Measurements from ENCODE around the gene KIRREL3. TPM values are rescaled to one million over a fixed set of nuclear protein-coding genes. Genes with fewer than 3 reads are reported as not detected.

KIRREL3 gene
- total RNA-seq, 3 donors from 2014 or later, result 0.32 to 0.33 TPM; not detected in 1

GRCh38 chr11:126942146-126942545, 58.4 kb downstream of the KIRREL3 start:
- TF ChIP-seq POLR2A (IDR thresholded peaks at IDR 0.05), result no peak
- no peak for TF ChIP-seq POLR2AphosphoS5 (IDR thresholded peaks at IDR 0.05)
- no peak for TF ChIP-seq CTCF (IDR thresholded peaks at IDR 0.05)
- intact Hi-C loops (cut with DNase I; ENCODE audit: low total_unique reads), result no loop called here
- Histone ChIP-seq H3K36me3 (no peaks in the 10 kb centered on the region), H3K27ac (no peak overlapping the region), H3K27me3 (no peaks in the 10 kb centered on the region), H3K4me1 (no peaks in the 10 kb centered on the region), H3K9me3 (no peaks in the 10 kb centered on the region), H3K4me3 (no peak overlapping the region)
- no peak for DNase-seq (ENCODE audit: low spot score in 2 of 2)

GRCh38 chr11:126939552-126939951, 61.0 kb downstream of the KIRREL3 start:
- Histone ChIP-seq H3K36me3 (no peaks in the 10 kb centered on the region), H3K27me3 (no peaks in the 10 kb centered on the region), H3K9me3 (peaks cover 0 to 6% of the 10 kb centered on the region in 2 donors), H3K4me1 (no peaks in the 10 kb centered on the region), H3K27ac (no peak overlapping the region), H3K4me3 (no peak overlapping the region)
- intact Hi-C loops (cut with DNase I; ENCODE audit: low total_unique reads), result no loop called here
- DNase-seq (ENCODE audit: low spot score in 2 of 2), result no peak
- TF ChIP-seq POLR2AphosphoS5 (IDR thresholded peaks at IDR 0.05) (no peak), POLR2A (IDR thresholded peaks at IDR 0.05) (no peak), CTCF (IDR thresholded peaks at IDR 0.05) (no peak)

GRCh38 chr11:126938718-126939117, 61.9 kb downstream of the KIRREL3 start:
- Histone ChIP-seq H3K27ac (no peak overlapping the region), H3K9me3 (peaks cover 0 to 10% of the 10 kb centered on the region in 2 donors), H3K4me3 (no peak overlapping the region), H3K4me1 (no peaks in the 10 kb centered on the region), H3K27me3 (no peaks in the 10 kb centered on the region), H3K36me3 (no peaks in the 10 kb centered on the region)
- DNase-seq (ENCODE audit: low spot score in 2 of 2), result no peak
- intact Hi-C loops (cut with DNase I; ENCODE audit: low total_unique reads), result no loop called here
- TF ChIP-seq POLR2A (IDR thresholded peaks at IDR 0.05) (no peak), POLR2AphosphoS5 (IDR thresholded peaks at IDR 0.05) (no peak), CTCF (IDR thresholded peaks at IDR 0.05) (no peak)

GRCh38 chr11:126930091-126930841, 70.3 kb downstream of the KIRREL3 start:
- Histone ChIP-seq H3K4me3 (no peak overlapping the region), H3K4me1 (no peaks in the 10 kb centered on the region), H3K36me3 (no peaks in the 10 kb centered on the region), H3K27me3 (no peaks in the 10 kb centered on the region), H3K27ac (no peak overlapping the region), H3K9me3 (peaks cover 0 to 11% of the 10 kb centered on the region in 2 donors)
- TF ChIP-seq CTCF (IDR thresholded peaks at IDR 0.05) (no peak), POLR2A (IDR thresholded peaks at IDR 0.05) (no peak), POLR2AphosphoS5 (IDR thresholded peaks at IDR 0.05) (no peak)
- intact Hi-C loops (cut with DNase I; ENCODE audit: low total_unique reads), result no loop called here
- DNase-seq (ENCODE audit: low spot score in 2 of 2), result no peak

GRCh38 chr11:126929179-126930061, 71.2 kb downstream of the KIRREL3 start:
- no peak overlapping the region for H3K27ac ChIP-seq
- no peaks in the 10 kb centered on the region for H3K4me1 ChIP-seq

More at GRCh38 chr11:126929179-126930061, 71.2 kb downstream of the KIRREL3 start:
- H3K4me3 ChIP-seq, result no peak overlapping the region
- TF ChIP-seq CTCF (IDR thresholded peaks at IDR 0.05) (no peak), POLR2A (IDR thresholded peaks at IDR 0.05) (no peak), POLR2AphosphoS5 (IDR thresholded peaks at IDR 0.05) (no peak)
- peaks cover 0 to 11% of the 10 kb centered on the region in 2 donors for H3K9me3 ChIP-seq
- intact Hi-C loops (cut with DNase I; ENCODE audit: low total_unique reads), result no loop called here
- DNase-seq (ENCODE audit: low spot score in 2 of 2), result no peak
- H3K27me3 ChIP-seq, result no peaks in the 10 kb centered on the region
- H3K36me3 ChIP-seq, result no peaks in the 10 kb centered on the region
